ENCODE results near the gene ARMCX1. TPM values are rescaled to one million over a fixed set of nuclear protein-coding genes. Genes with fewer than 3 reads are reported as not detected.

ARMCX1 gene
- total RNA-seq, 1 experiment from 2014 or later = 81.5 TPM

Other genes with a start within 250 kb of the ARMCX1 start
- gene TIMM8A, start 201.8 kb upstream of the ARMCX1 start, total RNA-seq (2014; rRNA removed; shearing (Covaris generic)) = 20.5 and 21.0 TPM in 2 replicates
- 0.05 TPM in 1 of 2 replicates, not detected in the other for gene BTK, start 164.4 kb upstream of the ARMCX1 start, total RNA-seq (2014; rRNA removed; shearing (Covaris generic))
- 3,964 and 4,118 TPM in 2 replicates for gene RPL36A, start 159.5 kb upstream of the ARMCX1 start, total RNA-seq (2014; rRNA removed; shearing (Covaris generic))
- 55.9 and 58.5 TPM in 2 replicates for gene GLA, start 142.6 kb upstream of the ARMCX1 start, total RNA-seq (2014; rRNA removed; shearing (Covaris generic))
- 82.4 and 83.3 TPM in 2 replicates for gene HNRNPH2, start 142.3 kb upstream of the ARMCX1 start, total RNA-seq (2014; rRNA removed; shearing (Covaris generic))
- gene ARMCX4, start 65.1 kb upstream of the ARMCX1 start, total RNA-seq (2014; rRNA removed; shearing (Covaris generic)) = 4.2 and 4.5 TPM in 2 replicates
- 45.4 and 48.2 TPM in 2 replicates for gene ARMCX6, start 67.5 kb downstream of the ARMCX1 start, total RNA-seq (2014; rRNA removed; shearing (Covaris generic))
- 54.7 and 58.3 TPM in 2 replicates for gene ARMCX3, start 72.6 kb downstream of the ARMCX1 start, total RNA-seq (2014; rRNA removed; shearing (Covaris generic))
- 164 and 172 TPM in 2 replicates for gene ARMCX2, start 109.3 kb downstream of the ARMCX1 start, total RNA-seq (2014; rRNA removed; shearing (Covaris generic))

All from SJCRH30 (cell line).